NB4 (cell line): Measurements from ENCODE around the gene LDLRAD4.

ENCODE experiments used
- CTCF ChIP-seq: IDR thresholded peaks from one replicate; pipeline ENCODE4 v1.5.1; 2012; ENCODE audit warnings: low read depth, low read length
- POLR2A ChIP-seq: IDR thresholded peaks from 2 replicates; pipeline ENCODE4 v1.6.1; 2011; ENCODE audit warnings: mild to moderate bottlenecking; ENCODE audit not compliant: insufficient read length; ENCODE audit errors: extremely low read depth
- TF ChIP-seq, protein P1 (sequence below): IDR thresholded peaks from 2 replicates; pipeline ENCODE4 v1.6.1; 2011; ENCODE audit warnings: low read depth, low read length

DNA sequence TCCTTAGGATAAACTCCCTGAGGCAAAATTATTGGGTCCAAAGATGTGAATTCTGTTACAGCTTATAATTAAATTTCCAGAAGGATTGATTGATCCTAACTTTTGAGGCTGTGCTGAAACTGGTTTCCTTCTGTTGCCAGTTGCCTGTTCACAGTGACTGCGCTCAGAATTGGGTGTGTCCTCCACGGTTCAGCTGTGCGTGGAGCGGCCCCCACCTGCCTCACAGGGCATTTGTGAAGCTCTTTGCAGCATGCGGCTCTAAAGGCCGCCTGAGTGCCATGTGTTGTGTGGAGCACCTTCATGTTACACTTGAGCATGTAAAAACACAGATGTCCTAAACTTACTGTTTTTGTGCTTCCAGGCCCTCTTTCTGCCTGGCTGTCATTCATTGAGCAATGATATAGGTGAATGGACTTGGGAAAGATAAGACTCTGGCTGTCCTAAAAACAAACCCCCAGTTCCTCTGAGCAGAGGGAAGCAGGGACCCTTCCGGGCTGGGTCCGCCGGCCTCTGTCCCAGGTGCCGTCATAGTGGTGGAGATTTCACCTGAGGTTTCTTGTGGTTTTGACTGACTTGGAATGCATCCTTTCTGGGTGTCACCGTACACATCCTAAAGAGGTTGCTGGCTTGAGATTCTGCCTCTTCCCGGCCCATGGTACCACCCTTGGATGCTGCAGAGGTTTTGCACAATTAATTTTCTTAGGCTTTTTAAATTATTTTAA is 173.6 kb downstream of the LDLRAD4 start:
- TF ChIP-seq CTCF (no peak), POLR2A (no peak)
- TF ChIP-seq, protein P1, sequence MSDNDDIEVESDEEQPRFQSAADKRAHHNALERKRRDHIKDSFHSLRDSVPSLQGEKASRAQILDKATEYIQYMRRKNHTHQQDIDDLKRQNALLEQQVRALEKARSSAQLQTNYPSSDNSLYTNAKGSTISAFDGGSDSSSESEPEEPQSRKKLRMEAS: no peak
